OCI-LY3 (cell line): ENCODE data around the gene WDR70.

Experiments used
- EZH2phosphoT487 ChIP-seq: fragments of 200-600 bp; shearing (Covaris generic); IDR thresholded peaks from 2 replicates; pipeline ENCODE4 v1.6.1; 2018; ENCODE audit warnings: antibody characterized with exemption, mixed run types, low read depth
- TF ChIP-seq, protein P1 (sequence below): fragments of 200-600, 300-600 bp; sonication (generic); IDR thresholded peaks from 2 replicates; pipeline ENCODE4 v1.5.1; 2014; ENCODE audit warnings: antibody characterized with exemption, low read length, low read depth

- TF ChIP-seq, protein P1, sequence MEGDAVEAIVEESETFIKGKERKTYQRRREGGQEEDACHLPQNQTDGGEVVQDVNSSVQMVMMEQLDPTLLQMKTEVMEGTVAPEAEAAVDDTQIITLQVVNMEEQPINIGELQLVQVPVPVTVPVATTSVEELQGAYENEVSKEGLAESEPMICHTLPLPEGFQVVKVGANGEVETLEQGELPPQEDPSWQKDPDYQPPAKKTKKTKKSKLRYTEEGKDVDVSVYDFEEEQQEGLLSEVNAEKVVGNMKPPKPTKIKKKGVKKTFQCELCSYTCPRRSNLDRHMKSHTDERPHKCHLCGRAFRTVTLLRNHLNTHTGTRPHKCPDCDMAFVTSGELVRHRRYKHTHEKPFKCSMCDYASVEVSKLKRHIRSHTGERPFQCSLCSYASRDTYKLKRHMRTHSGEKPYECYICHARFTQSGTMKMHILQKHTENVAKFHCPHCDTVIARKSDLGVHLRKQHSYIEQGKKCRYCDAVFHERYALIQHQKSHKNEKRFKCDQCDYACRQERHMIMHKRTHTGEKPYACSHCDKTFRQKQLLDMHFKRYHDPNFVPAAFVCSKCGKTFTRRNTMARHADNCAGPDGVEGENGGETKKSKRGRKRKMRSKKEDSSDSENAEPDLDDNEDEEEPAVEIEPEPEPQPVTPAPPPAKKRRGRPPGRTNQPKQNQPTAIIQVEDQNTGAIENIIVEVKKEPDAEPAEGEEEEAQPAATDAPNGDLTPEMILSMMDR: no peak
- no peak for TF ChIP-seq EZH2phosphoT487
Measured at GRCh38 chr5:37717613-37718431, 338.7 kb downstream of the WDR70 start.
